HEK293 (cell line): ENCODE measurements around the gene COL6A2.

Experiments used
- CTCF ChIP-seq: fragments of 450-650 bp; formaldehyde crosslinking; IDR thresholded peaks from 2 replicates; pipeline ENCODE4 v1.5.1; 2016; ENCODE audit warnings: missing biosample characterization, missing genetic modification characterization
- SP2 ChIP-seq: fragments of 450-650 bp; formaldehyde crosslinking; IDR thresholded peaks from 2 replicates; pipeline ENCODE4 v1.5.1; 2016; ENCODE audit warnings: missing biosample characterization, missing genetic modification characterization
- ZNF350 ChIP-seq: fragments of 450-650 bp; formaldehyde crosslinking; IDR thresholded peaks from 2 replicates; pipeline ENCODE4 v1.5.0; 2017; ENCODE audit warnings: missing biosample characterization, mild to moderate bottlenecking, missing genetic modification characterization
- ZNF426 ChIP-seq: fragments of 450-650 bp; formaldehyde crosslinking; IDR thresholded peaks from 2 replicates; pipeline ENCODE4 v1.5.1; 2017; ENCODE audit warnings: missing biosample characterization, missing genetic modification characterization, mild to moderate bottlenecking, inconsistent platforms, moderate library complexity
- ZNF510 ChIP-seq: fragments of 450-650 bp; formaldehyde crosslinking; IDR thresholded peaks from 2 replicates; pipeline ENCODE4 v1.5.1; 2018; ENCODE audit warnings: mild to moderate bottlenecking, missing genetic modification characterization, missing biosample characterization; ENCODE audit not compliant: insufficient replicate concordance

- TF ChIP-seq ZNF426 (tag by site-specific recombination) = no peak
- no peak for TF ChIP-seq ZNF350 (tag by site-specific recombination)
- TF ChIP-seq CTCF (tag by site-specific recombination) = no peak
- TF ChIP-seq SP2 (tag by site-specific recombination) = no peak
- TF ChIP-seq ZNF510 = no peak
These were observed 70.9 kb downstream of the COL6A2 start for GRCh38 chr21:46168659-46169386.
